OCI-LY7 (cell line): Measurements from ENCODE around the gene PHB1.

Experiments
- CTCF ChIP-seq: fragments of 200-600 bp; sonication (generic); conservative IDR thresholded peaks from 2 replicates; pipeline ENCODE4 v1.5.1; 2014; ENCODE audit warnings: mild to moderate bottlenecking, antibody characterized with exemption, low read length, moderate library complexity, mixed read lengths
- EZH2phosphoT487 ChIP-seq: fragments of 200-600 bp; sonication (generic); IDR thresholded peaks from 2 replicates; pipeline ENCODE4 v1.6.1; 2018; ENCODE audit warnings: low read depth, borderline replicate concordance, mild to moderate bottlenecking, mixed run types, antibody characterized with exemption, low read length, moderate library complexity, mixed read lengths

- TF ChIP-seq CTCF, result no peak
- TF ChIP-seq EZH2phosphoT487, result no peak
Observed at GRCh38 chr17:49404906-49405305, 9.8 kb downstream of the PHB1 start.
